ENCODE data around the gene DIDO1. TPM values are rescaled to one million over a fixed set of nuclear protein-coding genes. Genes with fewer than 3 reads are reported as not detected.

DIDO1 gene
- total and polyA plus RNA-seq, 9 of the 15 experiments (the other 6 are each of a cell fraction or from before 2014, with no cell fraction given) = 4.4 to 46.8 (median 31.2) TPM

GRCh38 chr20:62855120-62855519 is 71.2 kb downstream of the DIDO1 start:
- CTCF ChIA-PET (ENCODE audit: low intra/inter-chr PET ratio) = no interaction called here
- no peak overlapping the region for H3K4me2 ChIP-seq (ENCODE audit: insufficient read depth, low read length)
- H3K9me3 ChIP-seq (replicated peaks; ENCODE audit: control insufficient read depth, insufficient read depth, low read depth, low read length) = no peaks in the 10 kb centered on the region
- intact Hi-C loops (cut with micrococcal nuclease) = no loop called here
- no peak overlapping the region for H3K9ac ChIP-seq (ENCODE audit: insufficient read depth in 1 of 2, low read depth in 2 of 2, low read length in 2 of 2)
- no TSS peak for BruUV-seq (replicated peaks)
- H3K79me2 ChIP-seq (ENCODE audit: control insufficient read depth, insufficient read depth, low read length) = peaks cover 13% of the 10 kb centered on the region
- H4K20me1 ChIP-seq (replicated peaks; ENCODE audit: control insufficient read depth, insufficient read depth, low read length) = 0 out of 2 replicates have a peak, but pooled peaks cover 3% of the 10 kb centered on the region
- 96% methylated on average over 4 of the region's 5 CpGs for WGBS (ENCODE audit: insufficient coverage, low coverage, missing lambda C conversion rate)
- FAIRE-seq = no peak
- no peaks in the 10 kb centered on the region for H3K27me3 ChIP-seq (ENCODE audit: control insufficient read depth in 2 of 2, insufficient read depth in 2 of 2, low read length in 2 of 2)
- H2AFZ ChIP-seq (ENCODE audit: low read depth, low read length) = no peak overlapping the region
- TF ChIP-seq NR3C1 (CRISPR knock-in tag; IDR thresholded peaks at IDR 0.05) (no peak), SAFB (IDR thresholded peaks at IDR 0.05; ENCODE audit: borderline replicate concordance, low read depth, low read length) (no peak), NFXL1 (CRISPR knock-in tag; IDR thresholded peaks at IDR 0.05) (no peak), ZKSCAN8 (CRISPR knock-in tag; IDR thresholded peaks at IDR 0.05) (no peak), STAT5B (CRISPR knock-in tag; IDR thresholded peaks at IDR 0.05) (no peak), MCM3 (IDR thresholded peaks at IDR 0.05) (no peak), FOSL1 (tag; conservative IDR thresholded peaks at IDR 0.05) (no peak), SMAD1 (IDR thresholded peaks at IDR 0.05; ENCODE audit: low read depth, low read length, partially characterized antibody) (no peak), CREB1 (IDR thresholded peaks at IDR 0.05) (no peak), CREB1 (CRISPR knock-in tag; IDR thresholded peaks at IDR 0.05) (no peak), IRF9 (tag; IDR thresholded peaks at IDR 0.05) (no peak), E2F5 (CRISPR knock-in tag; IDR thresholded peaks at IDR 0.05) (no peak), MAX (CRISPR knock-in tag; IDR thresholded peaks at IDR 0.05) (no peak), E2F6 (IDR thresholded peaks at IDR 0.05; ENCODE audit: borderline replicate concordance in 1 of 2, extremely low read depth in 1 of 2, insufficient read depth in 1 of 2, insufficient read length in 1 of 2, low read depth in 1 of 2, low read length in 1 of 2, poor library complexity in 1 of 2, severe bottlenecking in 1 of 2) (no peak)
- no peak for ATAC-seq
- no peak overlapping the region for H3K27ac ChIP-seq (ENCODE audit: extremely low read depth, low read depth, low read length)
- H3K36me3 ChIP-seq (ENCODE audit: control insufficient read depth, insufficient read depth, low read length) = peaks cover 72% of the 10 kb centered on the region
- peaks cover under 1 to 20% of the 10 kb centered on the region in 2 experiments; a peak in 4 of 5 replicates for H3K4me1 ChIP-seq (replicated peaks in 1 of 2; ENCODE audit: control insufficient read depth in 2 of 2, insufficient read depth in 2 of 2, low read length in 2 of 2)
- POLR2A ChIA-PET = interaction anchor here (0.7 to 1.7 kb wide), 2 partner anchors 10 to 50 kb away, joined by 3 to 5 read pairs; partner anchors contain the start of gene OGFR
- no peak for DNase-seq (ENCODE audit: extremely low read depth in 1 of 4, low spot score in 3 of 4)
- no peak overlapping the region for H3K4me3 ChIP-seq
- H3K9me1 ChIP-seq (ENCODE audit: control insufficient read depth, insufficient read depth, low read length) = no peaks in the 10 kb centered on the region
- in situ Hi-C loops (cut with MboI) = no loop called here

Data from K562 (cell line).